HTERT RPE-1 (cell line): Measurements from ENCODE around the gene LMAN2.
"Not testable (repeated sequence)": the region's sequence is repeated elsewhere in the genome, so short reads cannot be mapped to it uniquely, and the experiment has no call there.

Experiments used
- in situ Hi-C: fragments of 300-500 bp; cut with MboI; formaldehyde crosslinking; loops from 4 replicates; pipeline ENCODE4 v1.14.3; 2020; ENCODE audit warnings: low sequenced_read_pairs

LMAN2 gene

DNA sequence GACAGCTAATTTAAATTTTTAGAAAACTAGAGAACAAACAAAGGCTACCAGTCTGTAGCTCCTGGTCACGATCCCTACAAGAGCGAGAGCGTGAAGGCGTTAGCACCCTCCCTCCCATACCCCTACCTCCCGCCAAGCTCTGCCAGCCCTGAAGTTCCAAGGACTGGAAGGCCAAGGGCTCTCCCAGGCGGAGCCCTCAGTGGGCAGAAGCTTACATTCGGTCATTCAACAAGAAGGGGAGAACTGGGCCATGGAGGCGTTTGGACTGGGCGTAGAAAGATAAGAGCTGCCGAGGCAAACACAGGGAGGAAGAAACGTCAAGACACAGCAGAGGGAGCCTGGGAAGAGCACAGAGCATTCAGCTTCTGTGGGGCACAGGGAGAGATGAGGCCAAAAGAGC lies 42.7 kb downstream of the LMAN2 start:
- in situ Hi-C loops = no loop called here

DNA sequence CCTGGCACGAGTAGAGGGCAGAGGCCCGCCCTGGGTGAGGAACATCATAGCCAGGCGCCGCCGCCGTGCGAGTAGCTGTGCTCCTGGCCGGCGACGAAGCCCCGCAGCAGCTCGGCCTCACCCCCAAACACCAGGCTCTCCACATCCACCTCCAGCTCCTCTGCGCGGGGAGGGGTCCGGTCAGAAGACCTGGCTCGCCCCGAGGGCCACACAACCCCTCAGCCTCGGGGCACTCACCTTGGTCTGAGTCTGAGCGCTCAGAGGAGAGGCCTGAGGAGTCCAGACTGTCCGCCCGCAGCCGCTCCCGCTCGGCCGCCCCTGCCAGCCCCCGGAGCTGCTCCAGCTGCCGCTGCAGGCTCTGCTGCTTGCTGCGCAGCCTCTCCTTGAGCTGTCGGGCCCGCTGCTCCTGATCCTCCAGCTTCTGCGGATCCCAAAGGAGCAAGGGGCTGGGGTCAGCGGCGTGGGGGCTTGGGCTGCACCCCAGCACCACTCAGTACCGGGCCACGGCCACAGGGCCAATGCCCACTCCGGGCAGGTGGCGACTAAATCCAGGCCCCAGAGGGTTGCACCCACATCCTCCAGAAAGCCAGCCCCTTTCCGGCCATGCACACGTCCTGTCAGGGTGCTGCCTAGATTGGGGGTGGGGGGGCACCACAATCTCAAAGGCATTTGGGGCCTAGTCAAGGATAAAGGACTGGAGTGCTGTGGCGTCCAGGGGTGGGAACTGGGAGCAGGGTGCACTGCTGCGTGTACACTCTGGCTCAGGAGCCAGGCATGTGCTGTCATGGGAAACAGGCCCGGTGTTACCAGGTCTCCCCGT lies 43.7 kb downstream of the LMAN2 start:
- in situ Hi-C loops = no loop called here

DNA sequence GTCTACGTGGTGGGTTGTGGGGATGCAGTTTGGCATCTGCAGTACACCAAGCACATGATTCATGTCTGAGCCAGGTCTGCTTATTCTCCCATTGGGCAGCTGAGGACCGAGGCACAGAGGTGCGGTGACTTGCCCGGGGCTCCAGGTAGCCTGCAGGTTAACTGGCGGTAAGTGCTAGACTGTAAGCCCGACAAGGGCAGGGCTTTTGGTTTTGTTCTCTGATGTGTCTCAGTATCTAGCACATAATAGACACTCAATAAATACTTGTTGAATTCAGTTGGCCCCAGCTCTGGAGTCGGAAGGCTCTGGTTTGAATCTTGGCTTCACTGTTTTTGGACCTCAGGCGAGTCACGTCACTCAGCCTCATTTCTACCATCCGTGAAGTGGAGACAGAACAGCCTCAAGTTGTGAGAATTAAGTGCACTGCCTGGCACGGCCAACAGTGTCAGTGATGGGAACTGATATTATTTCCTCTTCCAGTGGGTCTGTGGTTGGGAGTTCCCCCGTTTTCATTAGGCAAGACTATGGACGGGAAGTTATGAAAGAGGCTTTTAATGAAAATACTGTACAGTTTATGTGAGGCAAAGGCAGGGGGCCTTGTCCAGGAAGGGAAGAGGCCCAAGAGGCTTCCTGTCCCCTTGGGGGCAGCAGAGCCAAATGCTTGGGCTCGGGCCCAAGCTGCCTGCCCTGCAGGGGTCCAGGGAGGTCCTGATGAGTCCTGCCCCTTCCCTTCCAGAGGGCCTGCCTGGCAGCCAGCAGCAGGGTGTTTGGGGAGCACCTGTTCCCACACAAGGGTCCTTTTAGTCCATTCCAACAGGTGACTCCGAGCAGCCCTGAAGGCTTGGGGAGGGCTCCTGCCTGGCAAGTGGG lies 44.6 kb downstream of the LMAN2 start:
- in situ Hi-C loops = no loop called here

DNA sequence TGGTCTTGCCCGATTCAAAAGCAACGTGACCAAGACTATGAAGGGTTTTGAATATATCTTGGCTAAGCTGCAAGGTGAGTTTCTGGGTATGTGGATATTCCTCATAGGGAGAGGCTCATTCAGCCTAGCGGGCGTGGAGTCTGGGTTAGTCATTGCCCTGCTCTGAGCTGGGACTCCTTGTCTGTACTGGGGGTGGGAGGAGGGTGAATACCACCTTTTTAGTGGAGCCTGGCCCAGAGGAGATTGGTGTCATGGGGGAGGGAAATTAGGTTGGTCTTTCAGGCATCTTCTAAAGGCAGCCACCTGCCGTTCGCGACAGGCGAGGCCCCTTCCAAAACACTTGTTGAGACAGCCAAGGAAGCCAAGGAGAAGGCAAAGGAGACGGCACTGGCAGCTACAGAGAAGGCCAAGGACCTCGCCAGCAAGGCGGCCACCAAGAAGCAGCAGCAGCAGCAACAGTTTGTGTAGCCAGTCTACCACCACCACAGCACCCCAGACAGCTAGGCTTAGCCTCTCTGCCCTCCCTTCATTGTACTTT lies 45.3 kb downstream of the LMAN2 start:
- in situ Hi-C loops = not testable (repeated sequence)

DNA sequence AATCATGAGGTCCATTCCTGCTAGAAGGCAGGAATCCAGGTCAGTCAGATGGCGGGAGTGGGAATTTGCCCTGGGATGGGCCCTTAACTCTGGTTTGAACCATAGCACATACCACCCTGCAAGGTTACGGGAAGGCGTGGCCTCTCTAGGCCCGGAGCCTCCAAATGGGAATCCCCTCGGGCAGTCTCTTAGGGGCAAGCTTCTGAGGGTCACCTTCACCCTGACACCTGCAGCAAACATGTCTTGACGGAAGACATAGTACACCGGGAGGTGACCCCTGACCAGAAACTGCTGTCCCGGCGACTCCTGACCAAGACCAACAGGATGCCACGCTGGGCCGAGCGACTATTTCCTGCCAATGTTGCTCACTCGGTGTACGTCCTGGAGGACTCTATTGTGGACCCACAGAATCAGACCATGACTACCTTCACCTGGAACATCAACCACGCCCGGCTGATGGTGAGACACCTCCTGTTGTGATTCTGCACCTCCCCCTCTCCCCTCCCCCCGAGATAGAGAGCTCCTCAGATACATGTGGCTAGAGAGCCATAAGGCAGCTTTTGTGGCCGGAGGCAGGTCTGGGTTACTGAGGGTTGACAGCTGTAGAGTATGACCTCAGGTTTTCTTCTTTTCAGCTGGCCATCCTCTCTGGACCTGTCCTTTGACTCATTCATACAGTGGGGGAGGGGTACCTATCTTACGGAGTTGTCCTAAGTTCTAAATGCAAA lies 46.9 kb downstream of the LMAN2 start:
- in situ Hi-C loops = no loop called here

DNA sequence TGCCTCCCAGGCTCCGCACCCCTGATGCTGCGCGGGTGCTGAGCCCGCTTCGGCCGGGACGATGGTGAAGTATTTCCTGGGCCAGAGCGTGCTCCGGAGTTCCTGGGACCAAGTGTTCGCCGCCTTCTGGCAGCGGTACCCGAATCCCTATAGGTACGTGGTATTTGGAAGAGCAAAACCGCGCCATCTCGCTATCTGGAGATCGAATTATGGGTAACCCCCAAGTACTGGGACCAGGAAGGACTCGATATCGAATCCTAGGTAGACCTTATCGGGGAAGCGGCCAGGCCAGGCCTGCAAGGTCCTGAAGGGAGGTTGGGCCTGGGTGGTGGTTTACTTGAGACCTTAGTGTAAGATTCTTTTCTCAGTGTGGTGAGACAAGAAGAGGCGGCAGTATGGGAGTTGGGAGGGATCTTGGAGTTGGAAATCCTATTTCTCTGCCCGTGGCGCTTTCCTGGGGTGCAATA lies 47.5 kb downstream of the LMAN2 start:
- in situ Hi-C loops = no loop called here

DNA sequence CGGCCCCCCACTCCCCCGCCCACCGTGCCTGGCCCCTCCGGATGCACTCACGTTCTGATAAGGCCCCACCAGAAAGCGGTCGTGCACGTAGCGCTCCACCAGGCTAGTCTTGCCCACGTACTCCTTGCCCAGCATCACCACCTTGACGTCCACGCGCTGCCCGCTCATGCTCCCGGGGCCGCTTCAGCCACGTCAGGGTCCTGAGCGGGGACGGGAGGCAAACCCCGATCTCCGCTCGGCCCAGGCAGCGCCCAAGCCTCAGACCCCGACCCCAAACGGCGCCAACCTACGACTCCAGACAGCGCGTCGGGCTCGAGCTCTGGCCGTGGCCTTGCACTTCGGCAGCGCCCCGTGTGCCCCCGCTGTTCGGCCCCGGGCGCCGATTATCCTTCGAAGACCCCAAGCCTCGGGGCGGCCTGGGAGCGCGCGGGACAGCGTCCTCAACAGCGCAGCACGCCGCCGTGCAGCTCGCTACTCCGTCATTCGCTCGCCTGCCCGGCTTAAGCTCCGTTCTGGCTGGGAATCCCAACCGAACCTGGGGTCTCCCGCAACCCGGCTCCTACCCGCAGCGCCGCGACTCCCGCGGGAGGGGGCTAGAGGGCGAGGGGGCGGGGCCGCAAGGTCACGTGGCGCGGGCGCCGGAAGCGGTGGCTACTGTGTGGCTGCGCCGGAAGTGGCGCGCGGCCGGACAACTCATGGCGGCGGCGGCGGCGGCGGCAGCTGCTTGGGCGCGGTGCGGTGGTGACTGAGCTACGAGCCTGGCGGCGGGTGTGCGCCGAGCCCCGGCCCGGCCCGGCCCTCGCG lies 48.1 kb downstream of the LMAN2 start, which contains the start of the genes PRELID1 and RAB24:
Gene PRELID1, plus strand, starts transcription at position 679 of the 804 bp plus-strand sequence. CDS start 187 bp downstream, outside the sequence.
Gene RAB24, minus strand, starts transcription at position 599 of the 804 bp plus-strand sequence. Its CDS starts 431 bp downstream, at position 168.
- in situ Hi-C loops = no loop called here

DNA sequence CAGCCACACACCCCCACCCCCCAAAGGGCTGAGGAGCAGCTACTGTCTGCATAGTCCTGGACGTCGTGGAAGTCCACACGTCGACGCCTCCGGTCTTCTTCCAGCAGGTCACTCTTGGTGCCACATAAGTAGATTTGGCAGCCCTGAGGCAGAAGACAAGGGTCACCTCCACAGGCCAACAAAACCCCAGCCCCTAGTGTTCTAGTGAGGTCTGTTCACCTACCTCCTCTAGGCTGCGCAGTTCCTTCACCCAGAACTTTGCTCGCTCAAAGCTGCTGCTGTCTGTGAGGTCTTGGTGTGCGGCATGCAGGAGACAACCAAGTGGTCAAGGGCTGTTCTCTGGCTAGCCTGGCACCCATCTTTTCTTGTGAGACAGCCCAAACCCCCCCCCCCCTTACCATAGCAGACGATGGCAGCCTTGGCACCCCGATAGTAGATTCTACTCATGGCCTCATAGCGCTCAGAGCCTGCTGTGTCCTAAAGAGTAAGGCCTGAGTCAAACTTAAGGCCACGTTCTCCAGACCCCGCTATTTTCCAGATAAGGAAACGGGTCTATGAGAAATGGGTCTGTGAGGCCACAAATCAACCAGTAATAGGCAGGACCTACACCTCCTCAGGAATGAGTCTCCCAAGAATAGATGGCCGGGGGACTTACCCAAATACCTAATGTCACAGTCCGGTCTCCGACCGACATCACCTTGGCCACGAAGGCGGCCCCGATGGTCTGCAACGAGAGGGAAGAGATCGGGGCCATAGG lies 48.9 kb downstream of the LMAN2 start:
- in situ Hi-C loops = no loop called here

DNA sequence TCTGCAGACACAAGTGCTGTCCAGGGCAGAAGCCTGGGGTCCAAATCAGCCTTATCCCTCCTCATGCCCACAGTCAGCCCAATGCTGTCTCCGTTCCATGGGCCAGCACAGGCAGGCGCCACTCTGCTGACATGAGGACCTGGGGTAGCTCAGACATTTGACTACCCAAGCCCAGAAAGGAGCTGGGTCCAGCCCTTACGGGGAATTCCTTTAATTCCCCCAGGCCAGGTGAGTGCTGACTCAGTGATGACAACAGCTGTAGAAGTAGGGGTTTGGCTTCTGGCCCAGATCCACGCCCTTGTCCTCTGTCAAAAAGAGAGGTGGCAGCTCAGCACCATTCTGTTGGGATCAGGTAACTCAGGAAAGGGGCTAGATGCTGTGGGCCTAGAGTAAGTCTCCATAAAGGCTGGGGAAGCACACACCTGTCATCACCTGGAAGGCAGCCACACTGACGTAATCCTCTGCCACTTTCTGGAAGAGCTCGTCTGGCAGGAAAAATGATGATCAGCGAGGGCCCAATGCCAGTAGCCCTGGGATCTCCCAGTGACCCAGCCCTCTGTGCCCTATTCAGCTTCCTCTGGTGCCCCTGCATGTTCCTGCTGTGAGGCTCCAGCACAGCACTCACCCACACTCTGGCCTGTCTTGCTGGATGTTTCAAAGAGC lies 49.8 kb downstream of the LMAN2 start:
- in situ Hi-C loops = no loop called here

DNA sequence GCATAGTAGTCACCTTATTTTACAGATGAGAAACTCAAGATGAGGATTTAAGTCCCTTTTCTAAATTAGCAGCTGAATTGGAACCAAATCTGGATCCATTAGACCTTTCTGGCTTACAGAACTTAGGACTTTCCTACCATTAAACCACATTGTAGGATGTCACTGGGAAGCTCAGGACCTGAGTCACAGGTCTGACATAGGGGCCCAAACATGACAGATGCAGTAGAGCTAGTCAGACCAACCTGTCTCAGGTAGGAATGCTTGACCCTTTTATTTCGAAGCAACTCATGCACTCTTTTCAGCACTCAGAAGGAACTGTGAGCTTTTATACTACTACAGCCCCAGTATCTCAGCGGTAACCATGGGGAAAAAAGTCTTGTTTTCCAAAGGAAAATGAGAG lies 50.5 kb downstream of the LMAN2 start:
- in situ Hi-C loops = no loop called here

DNA sequence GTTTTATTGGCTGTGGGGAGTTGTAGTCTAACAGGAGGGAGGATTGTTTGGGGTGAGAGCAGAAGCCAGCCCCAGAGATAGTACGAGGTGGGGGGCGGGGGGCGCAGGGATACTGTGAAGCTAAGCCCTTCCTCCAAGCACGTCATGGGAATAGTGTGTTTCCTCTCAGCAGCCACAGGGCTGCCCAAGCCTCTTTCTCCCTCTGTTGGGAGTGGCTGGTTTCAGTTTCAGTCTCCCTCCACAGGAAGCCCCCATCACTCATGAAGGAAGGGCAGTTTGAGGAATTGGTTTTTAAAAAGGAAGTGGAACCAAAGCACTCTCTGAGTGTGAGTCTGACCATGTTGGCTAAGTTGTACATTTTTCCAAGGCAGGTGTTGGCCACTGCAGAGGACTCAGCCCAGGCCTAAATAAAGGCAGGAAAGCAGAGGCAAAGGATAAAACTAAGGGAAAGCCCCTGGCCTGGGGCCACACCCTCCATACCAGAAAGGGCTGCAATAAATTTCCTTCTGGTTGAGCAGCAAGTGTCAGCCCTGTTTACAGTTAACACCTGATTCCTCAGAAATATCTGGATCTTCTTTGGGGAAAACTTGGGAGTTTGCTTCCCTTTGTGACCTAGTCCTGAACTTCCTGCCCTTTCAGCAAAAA lies 51.1 kb downstream of the LMAN2 start:
- in situ Hi-C loops = no loop called here

DNA sequence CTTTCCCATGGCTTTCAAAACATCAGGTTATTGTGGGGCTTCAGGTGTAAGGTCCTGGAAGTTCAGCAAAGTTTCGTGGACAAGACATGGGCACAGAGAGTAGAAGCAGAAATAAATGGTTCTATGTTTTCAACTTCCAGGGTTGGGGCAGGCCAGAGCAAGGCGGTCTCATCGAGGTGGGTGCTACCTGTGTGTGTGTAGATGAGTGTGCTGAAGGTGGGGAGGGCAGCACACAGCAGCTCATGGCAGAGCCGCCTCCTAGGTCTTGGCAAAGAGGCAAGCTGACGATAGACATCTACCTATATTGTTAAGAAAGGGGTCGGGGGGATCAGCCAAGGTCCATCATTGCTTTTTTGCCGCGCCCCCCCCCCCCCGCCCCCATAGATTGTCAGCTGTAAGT lies 51.8 kb downstream of the LMAN2 start:
- in situ Hi-C loops = no loop called here

DNA sequence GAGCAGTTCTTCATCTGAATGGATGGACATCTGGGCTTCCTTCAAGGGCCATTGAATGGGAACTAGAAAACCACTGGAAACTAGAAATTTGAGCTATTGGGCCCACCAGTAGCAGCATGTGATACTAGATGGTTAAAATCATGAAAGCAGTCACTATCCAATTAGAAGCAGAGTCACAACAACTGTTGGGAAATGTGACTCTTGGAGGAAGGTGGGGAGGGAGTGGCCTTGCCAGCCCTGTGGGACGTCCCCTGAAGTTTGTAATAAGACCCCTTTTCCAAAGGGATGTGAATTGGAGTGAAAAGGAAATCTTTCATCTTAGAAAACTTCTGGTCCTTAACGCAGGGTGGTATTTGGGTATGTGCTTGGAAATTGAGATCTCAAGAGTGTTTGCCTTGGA lies 53.5 kb downstream of the LMAN2 start:
- in situ Hi-C loops = no loop called here

DNA sequence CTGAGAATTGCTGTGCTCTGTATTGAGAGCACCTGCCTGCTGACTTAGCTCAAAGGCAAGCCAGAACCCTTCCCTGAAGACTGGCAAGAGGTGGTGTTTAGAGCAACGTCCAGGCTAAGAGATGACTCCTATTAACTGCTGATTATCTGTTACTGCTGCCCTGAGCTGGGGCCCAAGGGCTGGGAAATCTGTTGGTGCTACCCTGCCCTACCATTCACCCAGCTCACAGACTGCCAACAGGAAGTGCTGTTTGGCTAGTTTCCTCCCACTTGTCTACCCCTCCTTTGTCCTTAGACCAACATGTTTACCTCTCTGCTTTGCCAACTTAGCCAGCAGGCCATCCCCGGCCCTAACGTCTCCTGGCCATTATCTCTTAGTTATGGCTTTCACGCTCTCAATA lies 54.9 kb downstream of the LMAN2 start:
- in situ Hi-C loops = no loop called here

DNA sequence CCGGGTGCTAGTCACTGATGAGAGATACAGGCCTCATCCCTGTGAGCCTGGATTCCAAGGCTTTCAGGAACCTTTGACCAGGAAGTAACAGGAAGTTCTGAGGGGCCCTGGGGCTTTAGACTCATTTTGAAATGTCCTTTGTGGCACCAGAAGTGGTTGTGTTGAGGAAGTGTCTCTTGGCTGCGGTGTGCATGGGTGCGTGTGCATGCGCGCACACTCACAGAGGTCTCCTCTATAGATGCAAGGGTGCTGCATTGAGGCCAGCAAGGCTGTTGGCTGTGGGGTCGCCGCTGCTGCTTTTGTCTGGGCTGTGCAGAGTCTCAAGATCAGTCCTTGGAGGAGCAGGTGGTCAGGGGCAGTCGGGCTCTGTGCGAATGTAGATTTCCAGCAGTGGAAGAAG lies 55.5 kb downstream of the LMAN2 start:
- in situ Hi-C loops = no loop called here

DNA sequence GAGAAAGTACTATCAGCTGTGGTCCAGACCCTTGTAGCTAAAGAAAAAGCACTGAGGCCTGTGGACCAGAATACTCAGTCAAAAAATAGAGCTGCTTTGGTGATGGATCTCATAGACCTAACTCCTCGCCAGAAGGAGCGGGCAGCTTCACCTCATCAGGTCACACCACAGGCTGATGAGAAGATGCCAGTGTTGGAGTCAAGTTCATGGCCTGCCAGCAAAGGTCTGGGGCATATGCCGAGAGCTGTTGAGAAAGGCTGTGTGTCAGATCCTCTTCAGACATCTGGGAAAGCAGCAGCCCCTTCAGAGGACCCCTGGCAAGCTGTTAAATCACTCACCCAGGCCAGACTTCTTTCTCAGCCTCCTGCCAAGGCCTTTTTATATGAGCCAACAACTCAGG lies 56.8 kb downstream of the LMAN2 start:
- in situ Hi-C loops = no loop called here

DNA sequence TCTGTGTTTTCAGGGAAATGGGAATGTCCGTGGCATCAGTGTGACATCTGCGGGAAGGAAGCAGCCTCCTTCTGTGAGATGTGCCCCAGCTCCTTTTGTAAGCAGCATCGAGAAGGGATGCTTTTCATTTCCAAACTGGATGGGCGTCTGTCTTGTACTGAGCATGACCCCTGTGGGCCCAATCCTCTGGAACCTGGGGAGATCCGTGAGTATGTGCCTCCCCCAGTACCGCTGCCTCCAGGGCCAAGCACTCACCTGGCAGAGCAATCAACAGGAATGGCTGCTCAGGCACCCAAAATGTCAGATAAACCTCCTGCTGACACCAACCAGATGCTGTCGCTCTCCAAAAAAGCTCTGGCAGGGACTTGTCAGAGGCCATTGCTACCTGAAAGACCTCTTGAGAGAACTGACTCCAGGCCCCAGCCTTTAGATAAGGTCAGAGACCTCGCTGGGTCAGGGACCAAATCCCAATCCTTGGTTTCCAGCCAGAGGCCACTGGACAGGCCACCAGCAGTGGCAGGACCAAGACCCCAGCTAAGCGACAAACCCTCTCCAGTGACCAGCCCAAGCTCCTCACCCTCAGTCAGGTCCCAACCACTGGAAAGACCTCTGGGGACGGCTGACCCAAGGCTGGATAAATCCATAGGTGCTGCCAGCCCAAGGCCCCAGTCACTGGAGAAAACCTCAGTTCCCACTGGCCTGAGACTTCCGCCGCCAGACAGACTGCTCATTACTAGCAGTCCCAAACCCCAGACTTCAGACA lies 57.5 kb downstream of the LMAN2 start:
- in situ Hi-C loops = no loop called here

DNA sequence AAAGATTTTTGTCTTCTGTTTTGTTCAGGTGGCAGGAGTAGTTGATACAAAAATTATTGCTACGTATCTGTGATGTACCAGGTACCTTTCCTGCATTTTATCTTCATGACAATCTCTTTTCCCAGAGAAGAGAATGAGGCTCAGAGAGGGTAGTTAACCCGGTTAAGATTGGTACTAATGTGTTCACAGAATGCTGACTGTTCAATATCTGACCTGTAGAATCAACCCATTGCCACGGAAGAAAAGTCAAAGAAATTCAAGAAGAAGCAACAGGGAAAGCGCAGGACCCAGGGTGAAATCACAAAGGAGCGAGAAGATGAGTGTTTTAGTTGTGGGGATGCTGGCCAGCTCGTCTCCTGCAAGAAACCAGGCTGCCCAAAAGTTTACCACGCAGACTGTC lies 59.7 kb downstream of the LMAN2 start:
- in situ Hi-C loops = no loop called here
